Fibroblast of the conjunctiva (primary cell): Measurements from ENCODE around the gene MACF1.
"Not testable (repeated sequence)": the region's sequence is repeated elsewhere in the genome, so short reads cannot be mapped to it uniquely, and the experiment has no call there.

Experiments used
- DNase-seq: peaks from one replicate; pipeline ENCODE4 v3.0.0-alpha.2; 2010; ENCODE audit warnings: low read depth

MACF1 gene

DNA sequence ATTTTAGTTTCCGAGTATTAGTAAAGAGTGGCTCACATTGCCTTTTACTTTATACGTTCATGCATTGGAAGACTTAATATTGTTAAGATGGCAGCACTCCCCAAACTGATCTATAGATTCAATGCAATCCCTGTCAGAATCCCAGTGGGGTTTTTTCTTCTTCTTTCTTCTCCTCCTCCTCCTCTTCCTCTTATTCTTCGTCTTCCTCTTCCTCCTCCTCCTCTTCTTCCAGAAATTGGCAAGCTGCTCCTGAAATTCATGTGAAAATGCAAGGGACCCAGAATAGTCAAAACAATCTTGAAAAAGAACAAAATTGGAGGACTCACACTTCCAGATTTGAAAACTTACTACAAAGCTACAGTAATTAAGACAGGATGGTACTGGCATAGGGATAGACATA is 23.2 kb upstream of the MACF1 start:
- no peak for DNase-seq

DNA sequence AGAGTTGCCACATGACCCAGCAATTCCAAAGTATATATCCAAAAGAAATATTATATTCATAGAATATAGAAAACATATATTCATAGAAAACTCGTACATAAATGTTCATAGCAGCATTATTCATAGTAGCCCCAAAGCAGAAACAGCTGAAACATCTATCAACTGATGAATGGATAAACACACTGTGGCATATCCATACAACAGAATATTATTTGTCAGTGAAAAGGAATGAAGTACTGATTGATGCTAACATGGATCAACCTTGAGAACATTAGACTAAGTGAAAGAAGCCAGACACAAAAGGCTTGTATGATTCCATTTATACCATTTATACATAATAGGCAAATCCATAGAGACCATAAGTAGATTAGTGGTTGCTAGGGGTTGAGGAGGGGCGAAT is 21.7 kb upstream of the MACF1 start:
- no peak for DNase-seq

DNA sequence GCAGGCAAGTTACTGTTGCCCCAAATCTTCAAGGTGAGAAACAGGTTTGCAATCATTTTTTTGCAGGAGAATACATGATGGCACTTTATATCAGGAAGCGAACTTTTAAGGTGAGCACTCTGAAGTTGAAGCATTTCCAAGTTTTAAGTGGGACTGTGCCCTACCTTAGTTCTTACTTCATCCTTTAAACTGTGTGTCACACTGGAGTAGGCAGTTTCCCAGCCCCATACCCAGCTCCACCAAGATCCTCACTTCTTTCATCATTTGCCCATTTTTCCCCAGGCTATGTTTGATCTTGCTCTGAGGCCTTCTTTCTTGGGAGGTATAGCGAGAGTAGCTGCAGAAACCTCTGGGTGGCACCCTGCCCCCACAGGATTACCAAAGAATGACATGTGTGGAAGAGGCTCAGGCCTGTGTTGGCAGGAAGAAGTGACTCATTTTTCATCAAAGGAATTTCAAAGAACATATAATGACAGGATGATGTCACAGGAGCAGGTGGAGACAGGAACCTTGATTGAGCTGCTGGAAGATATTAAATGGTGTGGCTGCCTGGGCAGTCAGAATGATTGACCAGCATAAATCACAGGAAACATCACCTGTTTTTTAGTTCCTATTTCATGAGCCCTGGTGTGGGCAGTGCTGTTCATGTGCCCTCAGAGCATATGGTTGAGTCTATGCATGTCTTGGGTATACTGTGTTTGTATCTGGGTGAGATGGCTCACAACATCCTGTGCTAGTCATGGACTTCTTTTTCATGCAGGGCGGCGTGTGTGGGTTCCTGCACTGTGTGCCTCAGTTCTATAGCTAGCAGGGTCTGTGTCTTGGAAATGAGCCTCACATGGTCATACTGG is 20.8 kb upstream of the MACF1 start:
- peak; percentile 43 for DNase-seq

DNA sequence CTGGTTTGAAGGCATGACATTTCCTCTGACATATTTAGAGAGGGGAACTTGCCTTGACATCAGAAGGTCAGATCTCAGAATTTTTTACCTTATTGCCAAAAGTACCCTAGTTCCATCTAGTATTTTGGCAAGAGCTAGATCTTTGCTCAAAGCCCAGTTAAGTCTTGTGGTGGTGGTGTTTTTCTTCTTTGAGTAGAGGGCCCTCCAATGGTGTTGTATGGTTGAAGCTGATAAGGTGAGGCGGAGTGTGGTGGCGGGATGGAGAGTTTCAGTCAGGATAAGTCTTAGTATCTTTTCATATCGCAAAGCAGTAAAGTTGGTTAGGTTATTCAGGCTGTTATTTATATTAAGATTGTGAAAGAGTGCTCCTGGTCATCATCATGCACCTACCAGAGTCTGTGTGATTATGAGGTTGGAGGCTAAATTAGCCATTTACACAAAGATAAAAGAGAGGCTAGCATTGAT is 20.1 kb upstream of the MACF1 start:
- no peak for DNase-seq

- no peak for DNase-seq
These were observed 17.0 kb upstream of the MACF1 start for GRCh38 chr1:39187275-39188046.

DNA sequence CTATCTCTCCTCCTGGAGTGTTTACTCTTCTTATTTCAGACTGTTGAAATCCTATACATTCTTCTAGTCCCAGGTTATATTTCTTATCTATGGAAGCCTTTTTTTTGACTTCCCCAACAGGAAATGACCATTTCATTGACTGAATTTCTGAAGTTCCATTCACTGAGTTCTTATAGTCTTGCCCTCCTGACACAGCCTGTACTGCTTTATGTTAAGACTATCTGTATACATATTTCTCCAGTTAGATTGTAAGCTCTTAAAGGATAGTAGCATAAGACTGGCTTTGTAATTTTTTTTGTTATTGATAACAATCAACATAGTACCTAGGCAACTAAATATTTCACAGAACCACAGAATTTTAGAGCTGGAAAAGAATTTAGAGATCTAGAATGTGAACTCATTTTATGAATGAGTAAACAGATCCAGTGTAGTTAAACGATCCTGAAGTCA is 14.9 kb upstream of the MACF1 start:
- no peak for DNase-seq

- no peak for DNase-seq
These were observed 14.4 kb upstream of the MACF1 start for GRCh38 chr1:39190096-39190495.

DNA sequence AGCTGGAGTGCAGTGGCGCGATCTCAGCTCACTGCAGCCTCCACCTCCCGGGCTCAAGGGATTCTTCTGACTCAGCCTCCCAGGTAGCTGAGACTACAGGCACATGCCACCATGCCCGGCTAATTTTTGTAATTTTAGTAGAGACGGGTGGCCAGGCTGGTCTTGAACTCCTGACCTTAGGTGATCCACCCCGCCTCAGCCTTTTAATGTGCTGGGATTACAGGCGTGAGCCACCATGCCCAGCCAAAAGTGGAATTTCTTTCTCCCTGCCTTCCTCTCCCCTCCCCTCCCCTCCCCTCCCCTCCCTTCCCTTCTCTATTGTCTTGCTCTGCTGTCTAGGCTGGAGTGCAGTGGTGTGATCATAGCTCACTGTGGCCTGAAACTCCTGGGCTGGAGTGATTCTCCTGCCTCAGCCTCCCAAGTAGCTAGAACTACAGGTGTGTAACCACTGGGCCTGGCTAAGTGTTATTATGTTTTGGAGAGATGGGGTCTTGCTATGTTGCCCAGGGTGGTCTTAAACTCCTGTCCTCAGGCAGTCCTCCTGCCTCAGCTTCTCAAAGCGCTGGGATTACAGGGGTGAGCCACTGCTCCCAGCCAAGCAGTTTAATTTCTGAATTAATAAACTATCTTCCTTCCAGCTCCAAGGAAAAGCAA is 10.0 kb upstream of the MACF1 start:
- no peak for DNase-seq

DNA sequence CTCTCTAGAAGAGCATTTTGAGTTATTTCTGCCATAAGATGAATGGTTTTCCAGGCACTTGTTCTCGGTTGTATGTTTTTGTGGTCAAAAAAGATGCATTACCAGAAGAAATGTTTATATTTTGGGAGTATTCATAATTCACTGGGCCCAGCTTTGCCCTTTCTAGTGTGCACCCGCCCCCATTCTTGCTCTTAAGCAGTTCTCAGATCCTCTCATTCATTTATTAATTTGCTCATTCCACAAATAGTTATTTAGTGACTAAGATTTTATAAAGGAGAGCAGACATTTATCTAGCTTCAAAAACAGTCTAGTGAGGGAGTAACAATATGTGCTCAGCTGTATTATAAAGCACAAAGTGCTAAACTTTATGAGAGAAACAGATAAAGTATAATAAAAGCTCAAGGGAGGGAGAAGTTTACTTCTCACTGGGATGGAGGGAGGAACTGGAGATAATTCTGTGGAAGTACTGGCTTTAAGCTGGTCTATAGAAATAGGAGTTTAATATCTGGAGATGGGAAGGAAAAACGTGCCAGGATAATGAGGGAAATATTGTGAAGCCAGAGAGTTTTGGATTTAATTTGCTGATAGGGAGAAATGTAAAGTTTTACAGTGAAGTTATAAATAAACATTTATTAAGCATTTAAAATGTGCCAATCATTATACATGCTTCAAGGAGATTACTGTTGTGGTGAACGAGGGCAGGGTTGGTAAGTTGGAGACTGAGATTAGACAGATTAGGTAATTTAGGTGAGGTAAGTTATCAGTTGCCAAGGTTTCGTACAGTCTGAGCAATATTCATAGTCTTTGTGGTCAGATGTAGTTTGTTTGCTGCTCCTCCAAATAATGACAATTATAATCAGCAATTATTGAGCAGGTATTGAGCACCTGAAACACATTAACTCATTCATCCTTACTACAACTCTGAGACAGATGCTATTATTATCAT is 9.1 kb upstream of the MACF1 start:
- no peak for DNase-seq

DNA sequence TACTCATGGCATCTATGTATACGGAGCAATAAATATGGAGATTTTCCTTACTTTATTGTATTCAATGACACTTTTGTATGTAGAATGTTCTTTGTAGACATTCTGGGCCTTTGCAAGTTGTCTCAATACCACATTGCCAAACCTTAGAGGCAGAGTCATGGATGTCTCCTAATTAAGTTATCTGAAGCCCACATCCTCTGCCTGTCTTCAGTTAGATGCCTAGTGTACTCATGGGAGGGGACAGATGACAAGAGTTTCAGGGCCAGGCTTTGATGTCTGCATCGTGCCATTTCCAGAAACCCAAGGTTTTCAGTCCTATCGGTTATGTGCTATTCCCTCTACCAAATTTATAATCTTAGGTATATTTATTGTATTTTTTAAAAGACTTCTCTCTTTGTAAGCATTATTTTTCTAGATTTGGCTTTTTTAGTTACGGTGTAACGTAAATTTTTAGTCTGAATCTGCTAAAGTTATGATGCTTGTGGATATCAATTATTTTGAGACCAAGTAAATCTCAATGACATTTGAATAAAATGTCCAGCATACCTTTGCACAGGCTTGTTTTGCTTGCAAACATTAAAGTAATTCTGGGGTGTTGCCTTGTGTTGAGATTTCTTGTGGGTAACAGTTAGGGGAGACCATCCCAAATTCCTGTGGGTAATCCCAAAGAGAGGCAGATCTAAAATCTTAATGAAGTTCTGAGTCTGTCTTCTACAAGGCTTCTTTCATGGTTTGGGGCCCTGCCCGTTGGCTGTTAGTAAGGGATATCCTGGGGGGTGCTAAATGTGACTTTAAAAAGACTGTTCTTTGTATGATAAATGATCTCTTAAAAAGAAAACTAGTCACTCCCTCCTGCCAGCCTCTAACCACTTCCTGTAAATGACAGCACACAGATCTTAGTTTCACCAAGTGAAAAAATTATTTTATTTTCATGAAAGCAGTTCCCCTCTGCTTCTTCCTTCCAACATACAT is 8.0 kb upstream of the MACF1 start:
- no peak for DNase-seq

- no peak for DNase-seq
These were observed 4.9 kb upstream of the MACF1 start for GRCh38 chr1:39199593-39199992.

DNA sequence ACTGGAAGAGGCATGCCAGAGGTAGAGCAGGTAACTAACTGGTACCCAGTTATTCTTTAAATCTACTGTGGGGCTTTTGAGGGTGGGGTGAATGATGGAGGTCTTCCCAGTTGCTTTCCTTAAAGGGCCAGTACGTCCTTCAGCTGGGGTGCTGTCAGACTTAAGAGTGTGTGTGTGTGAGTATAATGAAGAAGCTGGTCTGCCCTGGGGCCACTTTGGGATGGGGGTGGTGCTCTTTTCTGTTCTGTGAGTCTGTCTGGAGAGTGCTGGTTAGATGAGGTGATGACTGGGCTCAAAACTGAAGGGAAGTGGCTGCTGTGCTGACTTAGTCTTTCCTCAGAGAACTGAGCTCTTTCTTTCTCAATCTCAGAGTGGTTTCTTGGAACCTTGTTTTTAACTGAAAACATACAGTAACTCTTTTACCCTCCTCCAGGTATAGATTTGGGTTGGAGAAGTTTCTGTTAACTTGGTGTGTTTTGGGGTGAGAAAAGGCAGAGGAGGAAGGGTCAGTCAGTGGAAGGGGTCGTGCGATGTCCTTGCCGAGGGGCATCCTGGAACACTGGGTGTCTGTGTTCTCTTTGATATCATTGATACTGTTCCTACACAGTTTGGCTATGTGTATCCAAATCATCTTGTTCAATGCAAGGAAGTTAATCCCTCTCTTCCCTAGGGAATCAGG is 746 bp downstream of the MACF1 start:
- peak; percentile 64 for DNase-seq

DNA sequence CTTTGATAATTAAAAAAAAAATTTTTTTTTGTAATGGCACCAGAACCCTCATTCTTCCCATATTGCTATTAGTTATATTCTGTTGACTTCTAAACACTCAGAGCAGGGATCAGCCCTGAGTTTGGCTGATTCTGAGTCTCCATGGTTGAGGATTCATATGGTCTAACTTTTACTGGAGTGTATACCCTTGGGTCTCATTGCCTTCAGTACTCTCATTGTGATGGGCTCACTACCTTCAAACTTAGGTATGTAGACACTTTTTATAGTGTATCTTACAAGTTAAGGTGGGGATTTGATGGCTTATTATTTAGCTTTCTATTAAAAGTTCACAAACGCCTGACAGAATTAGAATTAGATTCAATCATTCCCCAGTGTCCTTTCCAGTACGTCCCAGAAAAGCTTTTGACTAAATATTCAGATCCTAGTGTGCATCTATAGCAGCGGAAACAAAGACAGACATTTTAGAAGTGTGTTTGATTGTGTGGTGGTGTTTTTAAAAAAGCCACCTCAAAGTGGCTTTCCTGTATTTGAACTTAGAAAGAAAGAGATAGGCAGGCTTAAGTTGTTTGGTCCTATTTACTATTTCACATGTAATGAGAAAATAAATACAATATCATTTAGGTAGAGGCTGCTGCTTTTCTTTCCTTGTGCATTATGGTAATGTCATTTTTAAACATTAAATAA is 1.4 kb downstream of the MACF1 start:
- no peak for DNase-seq

GRCh38 chr1:39208360-39208759 is 3.9 kb downstream of the MACF1 start:
- not testable (repeated sequence) for DNase-seq

- DNase-seq: no peak
These were observed 6.2 kb downstream of the MACF1 start for GRCh38 chr1:39210649-39211048.

DNA sequence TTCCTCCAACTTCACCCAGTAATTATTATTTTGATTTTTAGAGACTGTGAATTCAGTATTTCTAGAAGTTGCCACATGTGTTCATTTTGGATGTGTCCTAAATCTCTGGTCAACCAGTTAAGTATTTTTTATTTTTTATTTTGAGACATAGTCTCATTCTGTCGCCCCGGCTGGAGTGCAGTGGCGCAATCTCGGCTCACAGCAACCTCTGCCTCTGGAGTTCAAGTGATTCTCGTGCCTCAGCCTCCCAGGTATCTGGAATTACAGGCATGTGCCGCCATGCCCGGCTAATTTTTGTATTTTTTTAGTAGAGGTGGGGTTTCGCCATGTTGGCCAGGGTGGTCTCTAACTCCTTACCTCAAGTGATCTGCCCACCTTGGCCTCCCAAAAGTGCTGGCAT is 8.0 kb downstream of the MACF1 start:
- DNase-seq: no peak

DNA sequence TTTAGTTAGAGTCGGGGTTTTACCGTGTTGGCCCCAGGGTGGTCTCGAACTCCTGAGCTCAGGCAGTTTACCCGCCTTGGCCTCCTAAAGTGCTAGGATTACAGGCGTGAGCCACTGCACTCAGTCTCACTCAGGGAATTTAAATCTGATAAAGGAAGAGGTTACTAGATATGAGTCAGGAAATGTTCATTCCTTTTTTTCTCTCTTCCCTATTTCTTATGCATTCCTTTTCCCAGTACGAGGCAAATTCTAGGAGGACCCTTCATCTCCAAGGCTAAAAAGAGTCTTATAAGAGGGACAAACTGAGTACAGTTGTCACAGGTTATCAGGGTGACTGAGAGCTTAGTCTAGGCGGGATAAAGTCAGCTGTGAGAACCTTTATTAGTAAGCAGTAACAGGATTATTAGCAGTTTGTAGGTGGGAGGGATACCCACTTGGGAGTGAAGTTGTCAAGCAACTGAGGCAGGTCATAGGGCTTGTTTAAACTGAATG is 9.1 kb downstream of the MACF1 start:
- DNase-seq: no peak

- no peak for DNase-seq
These were observed 9.7 kb downstream of the MACF1 start for GRCh38 chr1:39214021-39214713.

DNA sequence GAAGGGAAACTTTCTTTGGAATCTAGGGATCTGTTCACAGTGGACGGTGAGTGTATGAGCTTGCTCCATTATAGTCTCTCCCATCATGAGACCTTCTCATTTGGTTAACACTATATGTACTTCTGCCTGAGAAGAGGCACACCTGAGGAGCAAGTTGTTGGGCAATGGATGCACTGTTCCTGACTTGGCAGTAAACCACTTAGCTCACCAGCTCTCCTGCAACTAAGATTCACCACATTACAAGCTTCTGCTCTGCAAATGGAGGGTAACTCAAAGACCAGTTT is 10.2 kb downstream of the MACF1 start:
- DNase-seq: no peak
